ENCODE results near the gene HRNR.

- TF ChIP-seq EP300 (IDR thresholded peaks at IDR 0.05) (no peak), CTCF (IDR thresholded peaks at IDR 0.05) (no peak), POLR2A (IDR thresholded peaks at IDR 0.05) (no peak)
Observed at GRCh38 chr1:152237093-152237492, 13.1 kb upstream of the HRNR start.

Data from ovary (tissue), 3 donors.